ENCODE results near the gene NUP88. TPM values are rescaled to one million over a fixed set of nuclear protein-coding genes. Genes with fewer than 3 reads are reported as not detected.

The NUP88 gene
- total and polyA plus RNA-seq, 2 donors from 2014 or later, result 55.1 to 57.9 TPM

- intact Hi-C loops (cut with DNase I), result no loop called here
- H3K4me1 ChIP-seq (ENCODE audit: control insufficient read depth in 2 of 3, insufficient read depth in 2 of 3, low read depth in 1 of 3, low read length in 3 of 3), result peaks cover 2 to 14% (median 8%) of the 10 kb centered on the region in 3 donors
- TF ChIP-seq CTCF (IDR thresholded peaks at IDR 0.05; ENCODE audit: borderline replicate concordance, extremely low read depth, insufficient read depth), result no peak
- peak within 1 kb of the TSS; percentile 86 to 97 (median 97) for H3K9ac ChIP-seq (ENCODE audit: low read length in 3 of 3)
- peaks cover 7 to 25% (median 9%) of the 10 kb centered on the region in 3 donors for H3K36me3 ChIP-seq (ENCODE audit: control insufficient read depth in 2 of 3, insufficient read depth in 3 of 3, low read length in 3 of 3)
- peak within 1 kb of the TSS; percentile 80 to 99 (median 86) for H3K4me3 ChIP-seq (ENCODE audit: low read length in 3 of 3)
- DNase-seq (peak; percentile 91 to 97 (median 94)), FAIRE-seq (no peak)
- H3K27ac ChIP-seq (ENCODE audit: low read depth in 2 of 2, low read length in 2 of 2), result peak within 1 kb of the TSS; percentile 93 to 96
- no peaks in the 10 kb centered on the region for H3K27me3 ChIP-seq (ENCODE audit: control insufficient read depth, insufficient read depth, low read length)
- H3K9me3 ChIP-seq (ENCODE audit: control insufficient read depth in 2 of 3, insufficient read depth in 1 of 3, low read length in 3 of 3), result no peaks in the 10 kb centered on the region
These were observed 644 bp upstream of the NUP88 start, which contains the start of gene RPAIN for GRCh38 chr17:5419959-5420653. Gene RPAIN (plus strand): TSS chr17:5420182. CDS start chr17:5420211, 29 bp downstream.

- H3K27me3 ChIP-seq (ENCODE audit: control insufficient read depth, insufficient read depth, low read length), result no peaks in the 10 kb centered on the region
- FAIRE-seq, result no peak
- H3K9me3 ChIP-seq (ENCODE audit: control insufficient read depth in 2 of 3, insufficient read depth in 1 of 3, low read length in 3 of 3), result no peaks in the 10 kb centered on the region
- H3K4me3 ChIP-seq (ENCODE audit: low read length in 3 of 3), result peak overlapping the region; percentile 80 to 99 (median 86)
- peak overlapping the region; percentile 74 to 97 (median 83) for H3K9ac ChIP-seq (ENCODE audit: low read length in 3 of 3)
- intact Hi-C loops (cut with DNase I), result no loop called here
- peak overlapping the region; percentile 93 to 96 for H3K27ac ChIP-seq (ENCODE audit: low read depth in 2 of 2, low read length in 2 of 2)
- H3K4me1 ChIP-seq (ENCODE audit: control insufficient read depth in 2 of 3, insufficient read depth in 2 of 3, low read depth in 1 of 3, low read length in 3 of 3), result peaks cover 2 to 14% (median 8%) of the 10 kb centered on the region in 3 donors
- no peak for TF ChIP-seq CTCF (IDR thresholded peaks at IDR 0.05; ENCODE audit: borderline replicate concordance, extremely low read depth, insufficient read depth)
- H3K36me3 ChIP-seq (ENCODE audit: control insufficient read depth in 2 of 3, insufficient read depth in 3 of 3, low read length in 3 of 3), result peaks cover 7 to 22% (median 8%) of the 10 kb centered on the region in 3 donors
- peak; percentile 64 to 87 (median 78) for DNase-seq
These were observed 555 bp downstream of the NUP88 start for GRCh38 chr17:5418858-5419355.

GRCh38 chr17:5416901-5417300, 2.6 kb downstream of the NUP88 start:
- H3K36me3 ChIP-seq (ENCODE audit: control insufficient read depth in 2 of 3, insufficient read depth in 3 of 3, low read length in 3 of 3), result peaks cover 6 to 21% (median 20%) of the 10 kb centered on the region in 3 donors
- peak overlapping the region in 1 of 3 donors; percentile 28 for H3K9ac ChIP-seq (ENCODE audit: low read length in 3 of 3)
- intact Hi-C loops (cut with DNase I), result no loop called here
- H3K4me3 ChIP-seq (ENCODE audit: low read length in 3 of 3), result no peak overlapping the region
- TF ChIP-seq CTCF (IDR thresholded peaks at IDR 0.05; ENCODE audit: borderline replicate concordance, extremely low read depth, insufficient read depth), result no peak
- H3K4me1 ChIP-seq (ENCODE audit: control insufficient read depth in 2 of 3, insufficient read depth in 2 of 3, low read depth in 1 of 3, low read length in 3 of 3), result peaks cover 2 to 14% (median 8%) of the 10 kb centered on the region in 3 donors
- no peaks in the 10 kb centered on the region for H3K27me3 ChIP-seq (ENCODE audit: control insufficient read depth, insufficient read depth, low read length)
- DNase-seq (no peak), FAIRE-seq (no peak)
- no peaks in the 10 kb centered on the region for H3K9me3 ChIP-seq (ENCODE audit: control insufficient read depth in 2 of 3, insufficient read depth in 1 of 3, low read length in 3 of 3)
- no peak overlapping the region for H3K27ac ChIP-seq (ENCODE audit: low read depth in 2 of 2, low read length in 2 of 2)
